ENCODE measurements around the gene TJAP1.
"Not testable (repeated sequence)": the region's sequence is repeated elsewhere in the genome, so short reads cannot be mapped to it uniquely, and the experiment has no call there.

TJAP1 gene

GRCh38 chr6:43497689-43498088, 20.3 kb downstream of the TJAP1 start:
- no peak for TF ChIP-seq ZNF23 (tag by site-specific recombination; IDR thresholded peaks at IDR 0.05; ENCODE audit: borderline replicate concordance)
- TF ChIP-seq ZIC2 (tag by site-specific recombination; IDR thresholded peaks at IDR 0.05) = peak; percentile 31; the same call in 1 of the 2 replicates

GRCh38 chr6:43498291-43498690, 20.9 kb downstream of the TJAP1 start:
- peak; percentile 64; the same call in 1 of the 2 replicates for TF ChIP-seq ZNF121 (tag by site-specific recombination; IDR thresholded peaks at IDR 0.05)
- H3K4me1 ChIP-seq (ENCODE audit: control insufficient read depth, insufficient read depth, low read length); POLR2A ChIA-PET; H3K9me3 ChIP-seq (ENCODE audit: control insufficient read depth, insufficient read depth, low read depth, low read length); H3K4me3 ChIP-seq (ENCODE audit: low read depth, low read length); H3K27ac ChIP-seq (ENCODE audit: extremely low read depth, low read depth, low read length): not testable (repeated sequence)
- CTCF ChIA-PET = interaction anchor here (0.6 to 11.2 kb wide), 7 partner anchors 10 to 759 kb away, joined by 3 to 142 read pairs (median 6); partner anchors contain the start of genes DLK2, DNPH1 and LRRC73
- H3K36me3 ChIP-seq (ENCODE audit: control insufficient read depth in 2 of 2, insufficient read depth in 1 of 2, low read length in 2 of 2) = peaks cover 9 to 75% of the 10 kb centered on the region in 2 experiments; a peak in 2 of 3 replicates

More at GRCh38 chr6:43497689-43498088, 20.3 kb downstream of the TJAP1 start:
- Histone ChIP-seq H3K4me1 (ENCODE audit: control insufficient read depth, insufficient read depth, low read length) (peaks cover 7% of the 10 kb centered on the region), H3K4me3 (ENCODE audit: low read depth, low read length) (no peak overlapping the region), H3K36me3 (ENCODE audit: control insufficient read depth in 2 of 2, insufficient read depth in 1 of 2, low read length in 2 of 2) (peaks cover 9 to 70% of the 10 kb centered on the region in 2 experiments; a peak in 2 of 3 replicates), H3K27ac (ENCODE audit: extremely low read depth, low read depth, low read length) (no peak overlapping the region), H3K9me3 (ENCODE audit: control insufficient read depth, insufficient read depth, low read depth, low read length) (no peaks in the 10 kb centered on the region)
- POLR2A ChIA-PET = no interaction called here
- CTCF ChIA-PET = interaction anchor here (0.7 to 11.2 kb wide), 9 partner anchors 10 to 759 kb away, joined by 3 to 142 read pairs (median 14); partner anchors contain the start of genes DLK2 and LRRC73

- no peak overlapping the region for H3K27ac ChIP-seq (ENCODE audit: extremely low read depth, low read depth, low read length)
- no peak overlapping the region for H3K4me3 ChIP-seq (ENCODE audit: low read depth, low read length)
- ChIA-PET POLR2A (no interaction called here), CTCF (interaction anchor here (0.6 to 11.2 kb wide), 4 partner anchors 9 to 270 kb away, joined by 3 to 142 read pairs (median 3); partner anchors contain the start of genes DNPH1 and LRRC73)
- peaks cover 7% of the 10 kb centered on the region for H3K4me1 ChIP-seq (ENCODE audit: control insufficient read depth, insufficient read depth, low read length)
- TF ChIP-seq SALL2 (tag by site-specific recombination; IDR thresholded peaks at IDR 0.05; ENCODE audit: borderline replicate concordance) = no peak
- TF ChIP-seq ZNF48 (tag by site-specific recombination; IDR thresholded peaks at IDR 0.05) = no peak
- no peak for TF ChIP-seq ZBTB26 (tag by site-specific recombination; optimal IDR thresholded peaks at IDR 0.05)
- no peak for TF ChIP-seq ZNF341 (tag by site-specific recombination; IDR thresholded peaks at IDR 0.05; ENCODE audit: low read depth)
- no peaks in the 10 kb centered on the region for H3K9me3 ChIP-seq (ENCODE audit: control insufficient read depth, insufficient read depth, low read depth, low read length)
- H3K36me3 ChIP-seq (ENCODE audit: control insufficient read depth in 2 of 2, insufficient read depth in 1 of 2, low read length in 2 of 2) = peaks cover 13 to 72% of the 10 kb centered on the region in 2 experiments; a peak in 2 of 3 replicates
These were observed 21.9 kb downstream of the TJAP1 start for GRCh38 chr6:43499028-43499815.

GRCh38 chr6:43500921-43501320, 23.6 kb downstream of the TJAP1 start:
- ChIA-PET POLR2A (interaction anchor here (0.7 to 1.1 kb wide), 3 partner anchors 10 to 108 kb away, joined by 3 to 6 read pairs (median 6); partner anchors contain the start of genes LRRC73, POLR1C and YIPF3), CTCF (interaction anchor here (0.7 to 1.4 kb wide), 5 partner anchors 9 to 646 kb away, joined by 3 to 5 read pairs (median 4); no protein-coding TSS in a partner anchor)
- Histone ChIP-seq H3K4me1 (ENCODE audit: control insufficient read depth, insufficient read depth, low read length) (peaks cover 3% of the 10 kb centered on the region), H3K36me3 (ENCODE audit: control insufficient read depth in 2 of 2, insufficient read depth in 1 of 2, low read length in 2 of 2) (peaks cover 13 to 88% of the 10 kb centered on the region in 2 experiments; a peak in 2 of 3 replicates), H3K4me3 (ENCODE audit: low read depth, low read length) (no peak overlapping the region), H3K9me3 (ENCODE audit: control insufficient read depth, insufficient read depth, low read depth, low read length) (no peaks in the 10 kb centered on the region), H3K27ac (ENCODE audit: extremely low read depth, low read depth, low read length) (no peak overlapping the region)
- no peak for TF ChIP-seq ZNF350 (tag by site-specific recombination; IDR thresholded peaks at IDR 0.05)
- TF ChIP-seq ZNF266 (tag by site-specific recombination; IDR thresholded peaks at IDR 0.05; ENCODE audit: low read depth) = no peak
- no peak for TF ChIP-seq CTCF (tag by site-specific recombination; IDR thresholded peaks at IDR 0.05)
- TF ChIP-seq ZNF645 (tag by site-specific recombination; IDR thresholded peaks at IDR 0.05) = no peak
- no peak for TF ChIP-seq ZNF707 (tag by site-specific recombination; IDR thresholded peaks at IDR 0.05)
- TF ChIP-seq ZNF624 (tag by site-specific recombination; IDR thresholded peaks at IDR 0.05) = no peak
- TF ChIP-seq ZBTB17 (tag by site-specific recombination; IDR thresholded peaks at IDR 0.05) = no peak
- no peak for TF ChIP-seq ZNF529 (tag by site-specific recombination; IDR thresholded peaks at IDR 0.05; ENCODE audit: insufficient replicate concordance)
- TF ChIP-seq ZNF600 (tag by site-specific recombination; IDR thresholded peaks at IDR 0.05) = no peak
- TF ChIP-seq SCRT1 (tag by site-specific recombination; IDR thresholded peaks at IDR 0.05; ENCODE audit: borderline replicate concordance) = no peak
- no peak for TF ChIP-seq ZNF664 (tag by site-specific recombination; IDR thresholded peaks at IDR 0.05)
- TF ChIP-seq ZNF175 (tag by site-specific recombination; IDR thresholded peaks at IDR 0.05) = no peak
- no peak for TF ChIP-seq ZFP37 (tag by site-specific recombination; IDR thresholded peaks at IDR 0.05)
- TF ChIP-seq ZNF10 (tag by site-specific recombination; IDR thresholded peaks at IDR 0.05) = no peak
- no peak for TF ChIP-seq TRIM28 (IDR thresholded peaks at IDR 0.05; ENCODE audit: borderline replicate concordance, low read length)
- TF ChIP-seq ZNF37A (tag by site-specific recombination; IDR thresholded peaks at IDR 0.05) = no peak
